Astrocyte (in vitro differentiated cells and primary cell): ENCODE results near the gene SYCP2. TPM values are rescaled to one million over a fixed set of nuclear protein-coding genes. Genes with fewer than 3 reads are reported as not detected.

ENCODE experiments used
- DNase-seq: peaks from one replicate; pipeline ENCODE4 v3.0.0-alpha.2; 2010; ENCODE audit warnings: low read depth
- FAIRE-seq: peaks from 2 replicates; lab custom pipeline; 2011; peaks lifted over from hg19 to GRCh38; lab: Jason Lieb, UNC
- H2AFZ ChIP-seq: 2 replicates; pipeline ENCODE4 v1.6.0; 2012; ENCODE audit warnings: low read depth, low read length, inconsistent platforms
- H3K27ac ChIP-seq: 2 replicates; pipeline ENCODE4 v1.5.1; 2011; ENCODE audit warnings: low read depth, low read length, inconsistent platforms
- H3K27me3 ChIP-seq: 2 replicates; pipeline ENCODE4 v1.6.0; 2011; ENCODE audit warnings: low read length, inconsistent platforms; ENCODE audit not compliant: insufficient read depth
- H3K36me3 ChIP-seq: 2 replicates; pipeline ENCODE4 v1.5.1; 2011; ENCODE audit warnings: low read length, inconsistent platforms; ENCODE audit not compliant: insufficient read depth
- H3K4me1 ChIP-seq: 2 replicates; pipeline ENCODE4 v1.5.1; 2011; ENCODE audit warnings: low read length, inconsistent platforms; ENCODE audit not compliant: insufficient read depth
- H3K4me2 ChIP-seq: 2 replicates; pipeline ENCODE4 v1.6.0; 2012; ENCODE audit warnings: low read length, inconsistent platforms
- H3K4me3 ChIP-seq: 2 replicates; pipeline ENCODE4 v1.5.1; 2011; ENCODE audit warnings: low read depth, mild to moderate bottlenecking, low read length, inconsistent platforms; ENCODE audit not compliant: insufficient read depth
- H3K79me2 ChIP-seq: 2 replicates; pipeline ENCODE4 v1.6.0; 2012; ENCODE audit warnings: mild to moderate bottlenecking, low read length, inconsistent platforms; ENCODE audit not compliant: insufficient read depth
- H3K9ac ChIP-seq: 2 replicates; pipeline ENCODE4 v1.6.0; 2012; ENCODE audit warnings: mild to moderate bottlenecking, low read length, inconsistent platforms
- H3K9me3 ChIP-seq: 2 replicates; pipeline ENCODE4 v1.5.1; 2012; ENCODE audit warnings: low read depth, mild to moderate bottlenecking, low read length, inconsistent platforms; ENCODE audit not compliant: insufficient read depth
- H4K20me1 ChIP-seq: 2 replicates; pipeline ENCODE4 v1.6.0; 2012; ENCODE audit warnings: low read length, inconsistent platforms; ENCODE audit not compliant: insufficient read depth
- H3K27ac Mint-ChIP-seq: one replicate; pipeline ENCODE4 v1.8.0; 2021; ENCODE audit warnings: mild to moderate bottlenecking, mixed read lengths; ENCODE audit not compliant: unreplicated experiment
- H3K27me3 Mint-ChIP-seq: one replicate; pipeline ENCODE4 v1.8.0; 2021; ENCODE audit warnings: low read depth, mixed read lengths; ENCODE audit not compliant: unreplicated experiment
- H3K36me3 Mint-ChIP-seq: one replicate; pipeline ENCODE4 v1.8.0; 2021; ENCODE audit warnings: low read depth, mixed read lengths; ENCODE audit not compliant: unreplicated experiment
- H3K4me1 Mint-ChIP-seq: one replicate; pipeline ENCODE4 v1.8.0; 2021; ENCODE audit warnings: low read depth, mixed read lengths; ENCODE audit not compliant: unreplicated experiment
- H3K4me3 Mint-ChIP-seq: one replicate; pipeline ENCODE4 v1.8.0; 2021; ENCODE audit warnings: mild to moderate bottlenecking, moderate library complexity, mixed read lengths; ENCODE audit not compliant: unreplicated experiment
- H3K9me3 Mint-ChIP-seq: one replicate; pipeline ENCODE4 v1.8.0; 2021; ENCODE audit warnings: mild to moderate bottlenecking, mixed read lengths; ENCODE audit not compliant: unreplicated experiment
- CTCF ChIP-seq: IDR thresholded peaks from 2 replicates; pipeline ENCODE4 v1.5.1; 2011; ENCODE audit warnings: low read depth, mild to moderate bottlenecking, inconsistent platforms, low read length, moderate library complexity; ENCODE audit not compliant: insufficient read depth
- EZH2 ChIP-seq: IDR thresholded peaks from 2 replicates; pipeline ENCODE4 v1.6.1; 2012; ENCODE audit warnings: mild to moderate bottlenecking, low read length, inconsistent platforms; ENCODE audit not compliant: insufficient read depth
- total RNA-seq: library from RNA; stranded (reverse); gene quantifications from 2 replicates; pipeline ENCODE4 v1.2.1, GENCODE V29; 2021

The SYCP2 gene
- total RNA-seq, 1 donor from 2014 or later = 0.27 TPM

GRCh38 chr20:59814840-59815340 lies 118.5 kb downstream of the SYCP2 start:
- Histone ChIP-seq H3K79me2 (no peaks in the 10 kb centered on the region), H3K4me1 (no peaks in the 10 kb centered on the region), H3K4me2 (no peak overlapping the region), H3K9ac (no peak overlapping the region), H3K9me3 (peaks cover 3% of the 10 kb centered on the region), H4K20me1 (no peaks in the 10 kb centered on the region), H3K36me3 (no peaks in the 10 kb centered on the region), H3K4me3 (no peak overlapping the region), H3K27me3 (no peaks in the 10 kb centered on the region), H2AFZ (no peak overlapping the region), H3K27ac (no peak overlapping the region)
- H3K9me3 Mint-ChIP-seq = no peaks in the 10 kb centered on the region
- H3K4me3 Mint-ChIP-seq = no peak overlapping the region
- FAIRE-seq (no peak), DNase-seq (no peak)
- H3K27ac Mint-ChIP-seq = no peak overlapping the region
- no peaks in the 10 kb centered on the region for H3K36me3 Mint-ChIP-seq
- TF ChIP-seq EZH2 = no peak
- no peak for TF ChIP-seq CTCF
- H3K27me3 Mint-ChIP-seq = peaks cover 35% of the 10 kb centered on the region
- H3K4me1 Mint-ChIP-seq = no peaks in the 10 kb centered on the region

- Histone ChIP-seq H2AFZ (no peak overlapping the region), H3K9ac (no peak overlapping the region), H3K27me3 (no peaks in the 10 kb centered on the region), H3K4me3 (no peak overlapping the region), H3K4me2 (no peak overlapping the region), H4K20me1 (no peaks in the 10 kb centered on the region), H3K4me1 (no peaks in the 10 kb centered on the region), H3K79me2 (no peaks in the 10 kb centered on the region), H3K9me3 (no peaks in the 10 kb centered on the region), H3K36me3 (no peaks in the 10 kb centered on the region), H3K27ac (no peak overlapping the region)
- peaks cover 39% of the 10 kb centered on the region for H3K27me3 Mint-ChIP-seq
- DNase-seq (no peak), FAIRE-seq (no peak)
- H3K4me3 Mint-ChIP-seq = no peak overlapping the region
- no peak overlapping the region for H3K27ac Mint-ChIP-seq
- no peaks in the 10 kb centered on the region for H3K4me1 Mint-ChIP-seq
- H3K36me3 Mint-ChIP-seq = no peaks in the 10 kb centered on the region
- H3K9me3 Mint-ChIP-seq = no peaks in the 10 kb centered on the region
- no peak for TF ChIP-seq EZH2
Measured at GRCh38 chr20:59813948-59814839, 119.2 kb downstream of the SYCP2 start.

Other genes with a start within 250 kb of the SYCP2 start
- gene PPP1R3D, start 6.7 kb upstream of the SYCP2 start, total RNA-seq = 5.2 and 5.8 TPM in 2 replicates
- gene FAM217B, start 6.8 kb upstream of the SYCP2 start, total RNA-seq = 20.6 and 23.0 TPM in 2 replicates
- gene CDH26, start 24.8 kb upstream of the SYCP2 start, total RNA-seq = 0.17 and 0.34 TPM in 2 replicates